Effector memory CD4-positive, alpha-beta T cell (primary cell): ENCODE data around the gene CMSS1.
"Not testable (repeated sequence)": the region's sequence is repeated elsewhere in the genome, so short reads cannot be mapped to it uniquely, and the experiment has no call there.

Source experiments
- DNase-seq, 3 donors: peaks; one replicate each; pipeline ENCODE4 v3.0.0-alpha.2; 2020
- H3K27ac ChIP-seq: 2 replicates; pipeline ENCODE4 v1.7.0; 2013; ENCODE audit warnings: mild to moderate bottlenecking, low read length, moderate library complexity; ENCODE audit not compliant: insufficient read depth, poor library complexity, severe bottlenecking
- H3K27me3 ChIP-seq: replicated peaks from 2 replicates; pipeline ENCODE4 v1.7.0; 2013; ENCODE audit warnings: mild to moderate bottlenecking, low read length; ENCODE audit not compliant: insufficient read depth, control insufficient read depth, poor library complexity, severe bottlenecking
- H3K36me3 ChIP-seq: 2 replicates; pipeline ENCODE4 v1.7.0; 2013; ENCODE audit warnings: mild to moderate bottlenecking, low read length, moderate library complexity; ENCODE audit not compliant: control insufficient read depth, insufficient read depth
- H3K4me1 ChIP-seq: 2 replicates; pipeline ENCODE4 v1.7.0; 2013; ENCODE audit warnings: low read length, mild to moderate bottlenecking; ENCODE audit not compliant: control insufficient read depth, insufficient read depth, poor library complexity, severe bottlenecking
- H3K4me3 ChIP-seq: 2 replicates; pipeline ENCODE4 v1.7.0; 2013; ENCODE audit warnings: low read length, low read depth, mild to moderate bottlenecking; ENCODE audit not compliant: insufficient read depth, poor library complexity, severe bottlenecking
- H3K9me3 ChIP-seq: 2 replicates; pipeline ENCODE4 v1.7.0; 2013; ENCODE audit warnings: mild to moderate bottlenecking, low read length, moderate library complexity; ENCODE audit not compliant: control insufficient read depth

CMSS1 gene

DNA sequence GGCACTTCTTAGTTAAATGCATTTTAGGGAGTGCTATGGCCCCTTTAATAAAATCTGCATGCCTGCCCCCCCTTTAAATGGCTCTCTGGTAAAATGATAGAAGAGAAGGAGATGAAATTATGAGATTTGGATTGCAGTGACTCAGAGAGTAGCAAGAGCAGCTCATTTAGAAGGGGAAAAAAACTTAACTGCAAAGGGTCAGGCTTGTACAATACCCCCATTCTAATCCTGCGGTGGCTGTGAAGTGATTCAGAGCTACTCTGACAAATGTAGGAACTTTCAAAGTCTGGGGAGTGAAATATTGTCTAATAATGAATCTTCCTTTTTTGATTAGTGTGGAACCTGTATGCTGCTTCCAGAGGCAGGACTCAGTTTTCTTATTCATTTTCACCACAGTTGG lies 399.1 kb downstream of the CMSS1 start:
- Histone ChIP-seq H3K27me3 (no peaks in the 10 kb centered on the region), H3K9me3 (no peaks in the 10 kb centered on the region), H3K4me1 (no peaks in the 10 kb centered on the region), H3K36me3 (no peaks in the 10 kb centered on the region), H3K4me3 (no peak overlapping the region), H3K27ac (no peak overlapping the region)
- no peak for DNase-seq

DNA sequence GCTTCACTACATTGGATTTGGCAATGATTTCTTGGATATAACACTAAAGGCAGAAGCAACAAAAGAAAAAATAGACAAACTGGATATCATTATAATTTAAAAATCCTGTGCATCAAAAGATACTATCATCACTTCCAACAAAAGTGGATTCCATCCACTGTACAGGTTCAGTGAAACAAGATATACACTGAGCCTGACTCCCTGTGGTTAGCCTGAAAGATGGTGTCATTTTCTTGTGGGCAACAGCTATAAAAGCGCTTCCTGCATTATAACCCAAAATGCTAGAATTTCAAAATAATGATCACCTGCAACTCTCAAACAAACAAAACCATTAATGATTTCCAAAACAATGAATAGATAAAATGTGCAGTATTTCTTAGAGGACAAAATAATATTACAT lies 403.5 kb downstream of the CMSS1 start:
- H3K9me3 ChIP-seq, result no peaks in the 10 kb centered on the region
- H3K27me3 ChIP-seq, result no peaks in the 10 kb centered on the region
- no peak overlapping the region for H3K27ac ChIP-seq
- no peak for DNase-seq
- H3K36me3 ChIP-seq, result no peaks in the 10 kb centered on the region
- no peak overlapping the region for H3K4me3 ChIP-seq
- no peaks in the 10 kb centered on the region for H3K4me1 ChIP-seq

DNA sequence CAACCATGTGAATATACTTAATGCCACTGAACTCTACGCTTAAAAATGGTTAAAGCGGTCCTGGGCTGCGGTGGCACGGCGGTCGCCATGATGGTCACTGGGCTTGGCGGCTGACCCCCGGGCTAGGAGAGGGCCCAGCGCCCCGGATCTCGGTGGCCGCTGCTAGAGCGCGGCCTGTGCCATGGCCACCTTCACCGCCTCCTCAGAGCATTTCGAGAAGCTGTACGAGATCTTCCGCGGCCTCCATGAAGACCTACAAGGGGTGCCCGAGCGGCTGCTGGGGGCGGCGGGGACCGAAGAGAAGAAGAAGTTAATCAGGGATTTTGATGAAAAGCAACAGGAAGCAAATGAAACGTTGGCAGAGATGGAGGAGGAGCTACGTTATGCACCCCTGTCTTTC lies 407.5 kb downstream of the CMSS1 start:
- no peaks in the 10 kb centered on the region for H3K4me1 ChIP-seq
- DNase-seq, result no peak
- H3K27me3 ChIP-seq, result no peaks in the 10 kb centered on the region
- H3K36me3 ChIP-seq, result no peaks in the 10 kb centered on the region
- H3K27ac ChIP-seq, result no peak overlapping the region
- H3K9me3 ChIP-seq, result no peaks in the 10 kb centered on the region
- H3K4me3 ChIP-seq, result no peak overlapping the region

DNA sequence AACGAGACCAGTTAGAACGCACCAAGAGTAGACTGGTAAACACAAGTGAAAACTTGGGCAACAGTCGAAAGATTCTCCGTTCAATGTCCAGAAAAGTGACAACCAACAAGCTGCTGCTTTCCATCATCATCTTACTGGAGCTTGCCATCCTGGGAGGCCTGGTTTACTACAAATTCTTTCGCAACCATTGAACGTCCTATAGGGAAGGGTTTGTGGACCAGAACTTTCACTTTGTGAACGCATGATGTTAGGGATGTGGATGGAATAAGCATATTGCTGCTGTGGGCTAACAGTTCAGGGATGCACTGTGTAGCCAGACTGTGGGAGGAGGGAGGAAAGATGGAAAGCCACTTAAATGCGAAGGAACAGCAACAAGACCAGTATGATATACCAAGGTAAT lies 408.2 kb downstream of the CMSS1 start:
- Histone ChIP-seq H3K36me3 (no peaks in the 10 kb centered on the region), H3K4me3 (no peak overlapping the region), H3K27ac (no peak overlapping the region), H3K9me3 (no peaks in the 10 kb centered on the region), H3K4me1 (no peaks in the 10 kb centered on the region), H3K27me3 (no peaks in the 10 kb centered on the region)
- DNase-seq, result no peak

DNA sequence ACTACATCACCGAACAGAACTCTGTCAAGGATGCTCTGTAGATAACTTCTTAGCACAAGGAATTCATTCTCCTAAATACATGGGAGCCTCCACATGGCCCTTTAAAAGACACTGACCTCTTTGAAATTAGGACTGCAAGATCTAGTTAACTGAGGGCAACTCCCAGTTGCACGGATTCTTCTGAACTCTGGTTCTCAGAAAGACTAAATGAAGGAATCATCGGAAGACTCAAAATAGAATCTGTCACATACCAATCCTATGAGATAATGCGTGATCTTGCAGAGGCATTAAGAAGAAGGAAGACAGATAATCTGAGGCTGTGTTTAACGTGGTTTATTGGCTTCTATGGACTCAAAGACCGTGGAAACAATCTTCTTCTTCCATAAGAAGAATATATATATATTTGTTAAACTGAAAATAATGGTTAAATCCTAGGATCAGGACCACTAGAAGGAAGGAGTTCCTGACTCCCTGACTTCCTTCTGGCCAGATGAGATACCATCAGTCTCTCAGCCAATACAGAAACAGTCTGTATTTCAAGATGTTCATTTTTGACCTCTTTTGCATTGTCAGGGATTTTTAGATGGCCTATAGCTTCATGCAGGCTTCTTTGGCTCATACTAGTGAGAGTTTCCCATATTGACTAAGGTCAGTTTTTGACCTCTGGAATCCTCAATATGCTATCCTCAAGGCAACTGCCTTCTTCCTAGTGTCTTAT lies 409.2 kb downstream of the CMSS1 start:
- DNase-seq, result no peak
- Histone ChIP-seq H3K9me3 (no peaks in the 10 kb centered on the region), H3K4me3 (no peak overlapping the region), H3K27ac (no peak overlapping the region), H3K36me3 (no peaks in the 10 kb centered on the region), H3K4me1 (no peaks in the 10 kb centered on the region), H3K27me3 (no peaks in the 10 kb centered on the region)

DNA sequence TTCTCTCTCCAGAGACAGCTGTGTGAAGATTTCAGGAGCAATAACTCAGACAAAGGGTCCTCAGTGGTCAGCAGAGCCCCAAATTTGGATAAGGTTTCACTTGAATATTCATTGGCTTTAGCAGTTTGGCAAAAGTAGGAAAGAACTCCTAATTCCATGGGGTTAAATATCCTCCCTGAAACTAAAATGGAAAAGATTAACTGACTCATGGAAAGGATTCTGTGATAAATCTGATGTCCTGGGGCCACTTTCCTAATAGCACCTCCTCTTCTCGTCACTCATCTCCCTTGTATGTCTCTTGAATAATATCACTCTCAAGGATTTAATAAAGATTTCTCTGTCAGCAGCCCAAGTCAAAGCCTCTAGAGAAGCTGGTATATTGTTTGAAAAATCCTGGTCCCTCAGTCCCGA lies 409.9 kb downstream of the CMSS1 start:
- Histone ChIP-seq H3K27me3 (no peaks in the 10 kb centered on the region), H3K36me3 (no peaks in the 10 kb centered on the region), H3K4me3 (no peak overlapping the region), H3K9me3 (no peaks in the 10 kb centered on the region), H3K4me1 (no peaks in the 10 kb centered on the region), H3K27ac (no peak overlapping the region)
- DNase-seq, result no peak

DNA sequence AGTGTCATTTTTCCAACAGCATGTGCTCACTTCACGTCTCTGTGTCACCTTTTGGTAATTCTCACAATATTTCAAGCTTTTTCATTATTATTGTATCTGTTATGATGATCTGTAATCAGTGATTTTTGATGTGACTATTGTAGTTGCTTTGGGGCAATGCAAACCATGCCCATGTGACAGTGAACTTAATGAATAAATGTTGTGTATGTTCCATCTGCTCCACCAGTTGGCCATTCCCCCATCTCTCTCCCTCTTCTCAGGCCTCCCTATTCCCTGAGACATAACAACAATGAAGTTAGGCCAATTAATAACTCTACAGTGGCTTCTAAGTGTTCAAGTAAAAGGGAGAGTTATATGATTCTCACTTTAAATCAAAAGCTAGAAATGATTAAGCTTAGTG lies 410.6 kb downstream of the CMSS1 start:
- DNase-seq, result no peak
- Histone ChIP-seq H3K4me1 (no peaks in the 10 kb centered on the region), H3K4me3 (no peak overlapping the region), H3K27ac (no peak overlapping the region), H3K36me3 (no peaks in the 10 kb centered on the region), H3K27me3 (no peaks in the 10 kb centered on the region), H3K9me3 (no peaks in the 10 kb centered on the region)

DNA sequence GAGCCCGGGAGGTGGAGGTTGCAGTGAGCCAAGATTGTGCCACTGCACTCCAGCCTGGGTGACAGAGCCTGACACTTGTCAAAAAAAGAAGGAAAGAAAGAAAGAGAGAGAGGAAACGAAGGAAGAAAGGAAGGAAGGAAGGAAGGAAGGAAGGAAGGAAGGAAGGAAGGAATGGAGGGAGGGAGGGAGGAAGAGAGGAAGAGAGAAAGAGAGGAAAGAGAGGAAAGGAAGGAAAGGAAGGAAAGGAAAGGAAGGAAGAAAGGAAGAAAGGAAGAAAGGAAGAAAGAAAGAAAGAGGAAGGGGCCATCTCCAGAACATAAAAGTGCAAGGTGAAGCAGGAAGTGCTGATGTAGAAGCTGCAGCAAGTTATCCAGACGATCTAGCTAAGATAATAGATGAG lies 411.5 kb downstream of the CMSS1 start:
- not testable (repeated sequence) for H3K4me3 ChIP-seq, H3K9me3 ChIP-seq, H3K27ac ChIP-seq, H3K27me3 ChIP-seq, H3K4me1 ChIP-seq, H3K36me3 ChIP-seq, DNase-seq

DNA sequence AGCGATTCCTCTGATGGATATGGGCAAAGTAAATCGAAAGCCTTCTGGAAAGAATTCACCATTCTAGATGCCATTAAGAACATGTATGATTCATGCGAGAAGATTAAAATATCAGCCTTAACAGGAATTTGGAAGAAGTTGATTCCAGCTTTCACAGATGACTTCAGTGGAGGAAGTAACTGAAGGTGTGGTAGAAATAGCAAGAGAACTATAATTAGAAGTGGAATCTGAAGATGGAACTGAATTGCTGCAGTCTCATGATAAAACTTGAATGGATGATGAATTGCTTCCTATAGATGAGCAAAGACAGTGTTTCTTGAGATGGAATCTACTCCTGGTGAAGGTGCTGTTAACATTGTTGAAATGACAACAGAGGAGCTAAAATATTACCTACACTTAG lies 413.0 kb downstream of the CMSS1 start:
- no peak for DNase-seq
- no peaks in the 10 kb centered on the region for H3K9me3 ChIP-seq
- H3K27me3 ChIP-seq, result no peaks in the 10 kb centered on the region
- no peaks in the 10 kb centered on the region for H3K4me1 ChIP-seq
- no peaks in the 10 kb centered on the region for H3K36me3 ChIP-seq
- H3K27ac ChIP-seq, result no peak overlapping the region
- no peak overlapping the region for H3K4me3 ChIP-seq
